Measurements from ENCODE around the gene ITGAD.

ITGAD gene

GRCh38 chr16:31467151-31467773 lies 74.1 kb downstream of the ITGAD start:
- H3K14ac ChIP-seq (ENCODE audit: low read length) = no peak overlapping the region
- H3K9me3 ChIP-seq (ENCODE audit: insufficient read depth, low read depth, low read length) = peaks cover 2% of the 10 kb centered on the region
- no peak overlapping the region for H4K12ac ChIP-seq (ENCODE audit: low read depth, low read length)
- no peak overlapping the region for H2BK120ac ChIP-seq (ENCODE audit: insufficient read depth, low read length, poor library complexity)
- H3K4me2 ChIP-seq (ENCODE audit: low read length) = no peak overlapping the region
- H3K27me3 ChIP-seq (ENCODE audit: insufficient read depth, low read length) = no peaks in the 10 kb centered on the region
- H3K79me1 ChIP-seq (ENCODE audit: low read length) = peaks cover 11% of the 10 kb centered on the region
- H2BK5ac ChIP-seq (ENCODE audit: low read depth, low read length, poor library complexity) = no peak overlapping the region
- H3K4me1 ChIP-seq (ENCODE audit: control insufficient read depth in 1 of 2, insufficient read depth in 2 of 2, low read length in 2 of 2) = peaks cover 8 to 9% of the 10 kb centered on the region in 2 experiments
- H2BK12ac ChIP-seq (ENCODE audit: low read length) = no peak overlapping the region
- H2AFZ ChIP-seq (ENCODE audit: insufficient read depth, low read length, poor library complexity) = no peak overlapping the region
- no peak overlapping the region for H3K27ac ChIP-seq (ENCODE audit: low read depth, low read length)
- H3K36me3 ChIP-seq (ENCODE audit: control insufficient read depth in 1 of 2, insufficient read depth in 2 of 2, low read length in 2 of 2) = peaks cover 23 to 33% of the 10 kb centered on the region in 2 experiments
- no peak overlapping the region for H3K9ac ChIP-seq (ENCODE audit: low read length)
- H4K91ac ChIP-seq (ENCODE audit: low read depth, low read length) = peak overlapping the region; percentile 45
- no peak overlapping the region for H4K8ac ChIP-seq (ENCODE audit: low read depth, low read length)
- no peak overlapping the region for H3K4me3 ChIP-seq (ENCODE audit: low read depth, low read length)
- no peak overlapping the region for H3K18ac ChIP-seq (ENCODE audit: low read length)
- H3K23ac ChIP-seq (ENCODE audit: low read length) = no peak overlapping the region
- H3K4ac ChIP-seq (ENCODE audit: low read depth, low read length) = no peak overlapping the region
- DNase-seq = no peak
- peaks cover 7% of the 10 kb centered on the region for H3K79me2 ChIP-seq (ENCODE audit: control insufficient read depth, insufficient read depth, low read length, poor library complexity)
- no peak overlapping the region for H2AK5ac ChIP-seq (ENCODE audit: low read length)
- no CpG with 5 or more reads among the region's 5 CpGs for WGBS (ENCODE audit: extremely low coverage, insufficient coverage, insufficient read length)

DNA sequence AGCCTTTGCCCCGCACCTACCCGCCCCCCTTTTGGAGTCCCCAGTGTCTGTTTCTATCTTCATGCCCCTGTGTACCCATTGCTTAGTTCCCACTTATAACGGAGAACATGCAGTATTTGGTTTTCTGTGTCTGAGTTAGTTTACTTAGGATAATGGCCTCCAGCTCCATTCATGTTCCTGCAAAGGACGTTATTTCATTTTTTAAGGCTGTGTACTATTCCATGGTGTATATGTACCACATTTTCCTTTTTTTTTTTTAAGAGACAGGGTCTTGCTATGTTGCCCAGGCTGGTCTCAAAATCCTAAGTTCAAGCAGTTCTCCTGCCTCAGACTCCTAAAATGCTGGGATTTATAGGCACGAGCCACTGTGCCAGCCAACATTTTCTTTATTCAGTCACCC lies 74.7 kb downstream of the ITGAD start:
- no CpG with 5 or more reads among the region's 5 CpGs for WGBS (ENCODE audit: extremely low coverage, insufficient coverage, insufficient read length)
- Histone ChIP-seq H2AK5ac (ENCODE audit: low read length) (no peak overlapping the region), H3K4me1 (ENCODE audit: control insufficient read depth in 1 of 2, insufficient read depth in 2 of 2, low read length in 2 of 2) (peaks cover 9 to 11% of the 10 kb centered on the region in 2 experiments), H3K27ac (ENCODE audit: low read depth, low read length) (no peak overlapping the region), H4K12ac (ENCODE audit: low read depth, low read length) (no peak overlapping the region), H3K18ac (ENCODE audit: low read length) (no peak overlapping the region), H3K4ac (ENCODE audit: low read depth, low read length) (no peak overlapping the region), H3K4me3 (ENCODE audit: low read depth, low read length) (no peak overlapping the region), H4K91ac (ENCODE audit: low read depth, low read length) (no peak overlapping the region), H3K14ac (ENCODE audit: low read length) (no peak overlapping the region), H3K27me3 (ENCODE audit: insufficient read depth, low read length) (no peaks in the 10 kb centered on the region), H3K79me1 (ENCODE audit: low read length) (peaks cover 14% of the 10 kb centered on the region), H3K36me3 (ENCODE audit: control insufficient read depth in 1 of 2, insufficient read depth in 2 of 2, low read length in 2 of 2) (peaks cover 18 to 28% of the 10 kb centered on the region in 2 experiments), H3K79me2 (ENCODE audit: control insufficient read depth, insufficient read depth, low read length, poor library complexity) (peaks cover 10% of the 10 kb centered on the region), H3K23ac (ENCODE audit: low read length) (no peak overlapping the region), H2AFZ (ENCODE audit: insufficient read depth, low read length, poor library complexity) (no peak overlapping the region), H3K4me2 (ENCODE audit: low read length) (no peak overlapping the region), H3K9ac (ENCODE audit: low read length) (no peak overlapping the region), H2BK120ac (ENCODE audit: insufficient read depth, low read length, poor library complexity) (no peak overlapping the region), H4K8ac (ENCODE audit: low read depth, low read length) (no peak overlapping the region), H2BK5ac (ENCODE audit: low read depth, low read length, poor library complexity) (no peak overlapping the region), H3K9me3 (ENCODE audit: insufficient read depth, low read depth, low read length) (peaks cover 5% of the 10 kb centered on the region), H2BK12ac (ENCODE audit: low read length) (no peak overlapping the region)
- DNase-seq = no peak

DNA sequence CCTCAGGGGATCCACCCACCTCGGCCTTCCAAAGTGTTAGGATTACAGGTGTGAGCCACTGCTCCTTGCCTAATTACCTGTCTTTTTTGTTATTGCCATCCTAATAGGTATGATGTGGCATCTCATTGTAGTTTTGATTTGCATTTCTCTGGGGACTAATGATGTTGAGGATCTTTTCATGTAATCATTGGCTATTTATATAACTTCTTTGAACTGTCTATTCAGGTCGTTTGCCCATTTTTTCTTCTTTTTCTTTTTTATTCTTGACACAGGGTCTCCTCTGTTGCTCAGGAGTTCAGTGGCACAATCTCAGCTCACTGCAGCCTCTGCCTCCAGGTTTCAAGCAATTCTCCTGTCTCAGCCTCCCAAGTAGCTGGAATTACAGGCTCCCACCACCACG lies 77.5 kb downstream of the ITGAD start:
- DNase-seq = no peak
- H3K14ac ChIP-seq (ENCODE audit: low read length) = no peak overlapping the region
- no peak overlapping the region for H3K4ac ChIP-seq (ENCODE audit: low read depth, low read length)
- H3K79me2 ChIP-seq (ENCODE audit: control insufficient read depth, insufficient read depth, low read length, poor library complexity) = peaks cover 10% of the 10 kb centered on the region
- H3K23ac ChIP-seq (ENCODE audit: low read length) = no peak overlapping the region
- H2BK5ac ChIP-seq (ENCODE audit: low read depth, low read length, poor library complexity) = no peak overlapping the region
- H3K79me1 ChIP-seq (ENCODE audit: low read length) = peaks cover 14% of the 10 kb centered on the region
- no peak overlapping the region for H2BK12ac ChIP-seq (ENCODE audit: low read length)
- H3K4me2 ChIP-seq (ENCODE audit: low read length) = no peak overlapping the region
- no peak overlapping the region for H2AK5ac ChIP-seq (ENCODE audit: low read length)
- H4K91ac ChIP-seq (ENCODE audit: low read depth, low read length) = no peak overlapping the region
- H3K4me3 ChIP-seq (ENCODE audit: low read depth, low read length) = no peak overlapping the region
- no peak overlapping the region for H2BK120ac ChIP-seq (ENCODE audit: insufficient read depth, low read length, poor library complexity)
- no peak overlapping the region for H2AFZ ChIP-seq (ENCODE audit: insufficient read depth, low read length, poor library complexity)
- no peak overlapping the region for H3K9ac ChIP-seq (ENCODE audit: low read length)
- H3K36me3 ChIP-seq (ENCODE audit: control insufficient read depth in 1 of 2, insufficient read depth in 2 of 2, low read length in 2 of 2) = peaks cover 19 to 25% of the 10 kb centered on the region in 2 experiments
- H3K18ac ChIP-seq (ENCODE audit: low read length) = no peak overlapping the region
- no CpG with 5 or more reads among the region's 3 CpGs for WGBS (ENCODE audit: extremely low coverage, insufficient coverage, insufficient read length)
- H4K8ac ChIP-seq (ENCODE audit: low read depth, low read length) = no peak overlapping the region
- no peak overlapping the region for H4K12ac ChIP-seq (ENCODE audit: low read depth, low read length)
- peaks cover 9 to 12% of the 10 kb centered on the region in 2 experiments for H3K4me1 ChIP-seq (ENCODE audit: control insufficient read depth in 1 of 2, insufficient read depth in 2 of 2, low read length in 2 of 2)
- peaks cover 6% of the 10 kb centered on the region for H3K9me3 ChIP-seq (ENCODE audit: insufficient read depth, low read depth, low read length)
- peaks cover 4% of the 10 kb centered on the region for H3K27me3 ChIP-seq (ENCODE audit: insufficient read depth, low read length)
- H3K27ac ChIP-seq (ENCODE audit: low read depth, low read length) = no peak overlapping the region

- H3K9ac ChIP-seq (ENCODE audit: low read length) = peak overlapping the region; percentile 63
- H3K14ac ChIP-seq (ENCODE audit: low read length) = peak overlapping the region; percentile 15
- H4K12ac ChIP-seq (ENCODE audit: low read depth, low read length) = peak overlapping the region; percentile 5
- no peak overlapping the region for H2AFZ ChIP-seq (ENCODE audit: insufficient read depth, low read length, poor library complexity)
- H2BK120ac ChIP-seq (ENCODE audit: insufficient read depth, low read length, poor library complexity) = no peak overlapping the region
- H3K27ac ChIP-seq (ENCODE audit: low read depth, low read length) = no peak overlapping the region
- peaks cover 14% of the 10 kb centered on the region for H3K79me1 ChIP-seq (ENCODE audit: low read length)
- no peak overlapping the region for H2BK12ac ChIP-seq (ENCODE audit: low read length)
- peak overlapping the region; percentile 6 for H3K4ac ChIP-seq (ENCODE audit: low read depth, low read length)
- no peak for DNase-seq
- peak overlapping the region; percentile 60 for H3K4me3 ChIP-seq (ENCODE audit: low read depth, low read length)
- peak overlapping the region; percentile 85 for H4K8ac ChIP-seq (ENCODE audit: low read depth, low read length)
- H4K91ac ChIP-seq (ENCODE audit: low read depth, low read length) = peak overlapping the region; percentile 64
- no peak overlapping the region for H3K23ac ChIP-seq (ENCODE audit: low read length)
- no peak overlapping the region for H3K18ac ChIP-seq (ENCODE audit: low read length)
- H2BK5ac ChIP-seq (ENCODE audit: low read depth, low read length, poor library complexity) = no peak overlapping the region
- peaks cover 10% of the 10 kb centered on the region for H3K79me2 ChIP-seq (ENCODE audit: control insufficient read depth, insufficient read depth, low read length, poor library complexity)
- peaks cover 6% of the 10 kb centered on the region for H3K27me3 ChIP-seq (ENCODE audit: insufficient read depth, low read length)
- H3K9me3 ChIP-seq (ENCODE audit: insufficient read depth, low read depth, low read length) = peaks cover 3% of the 10 kb centered on the region
- peaks cover 12 to 14% of the 10 kb centered on the region in 2 experiments for H3K4me1 ChIP-seq (ENCODE audit: control insufficient read depth in 1 of 2, insufficient read depth in 2 of 2, low read length in 2 of 2)
- no peak overlapping the region for H2AK5ac ChIP-seq (ENCODE audit: low read length)
- H3K4me2 ChIP-seq (ENCODE audit: low read length) = peak overlapping the region; percentile 51
- WGBS (ENCODE audit: extremely low coverage, insufficient coverage, insufficient read length) = no CpG with 5 or more reads among the region's 15 CpGs
- H3K36me3 ChIP-seq (ENCODE audit: control insufficient read depth in 1 of 2, insufficient read depth in 2 of 2, low read length in 2 of 2) = peaks cover 16 to 18% of the 10 kb centered on the region in 2 experiments
These were observed 78.2 kb downstream of the ITGAD start for GRCh38 chr16:31471241-31471874.
